Transverse colon (tissue), 4 donors: Measurements from ENCODE around the gene SLC4A4. TPM values are rescaled to one million over a fixed set of nuclear protein-coding genes. Genes with fewer than 3 reads are reported as not detected.

Experiments
- DNase-seq: peaks from one replicate; pipeline ENCODE4 v3.0.0-alpha.2; 2019
- H3K27ac ChIP-seq, 4 donors: fragments of 200-600 bp; sonication (generic); 2 replicates each; pipeline ENCODE4 v1.5.1; 2016 to 2018; ENCODE audit warnings: inconsistent platforms in 4 of 4
- H3K27me3 ChIP-seq: fragments of 200-600 bp; sonication (generic); 2 replicates; pipeline ENCODE4 v1.5.1; 2017; ENCODE audit warnings: inconsistent platforms
- H3K36me3 ChIP-seq, 4 donors: fragments of 200-600 bp; sonication (generic); 2 replicates each; pipeline ENCODE4 v1.5.1; 2017 to 2019; ENCODE audit warnings: inconsistent platforms in 4 of 4
- H3K4me1 ChIP-seq, 4 donors: fragments of 200-600 bp; sonication (generic); 2 replicates each; pipeline ENCODE4 v1.5.1; 2017 to 2020; ENCODE audit warnings: inconsistent platforms in 4 of 4
- H3K4me3 ChIP-seq, 4 donors: fragments of 200-600 bp; sonication (generic); 1 replicate in 1 of 4; 2 replicates in 3 of 4; pipeline versions ENCODE4 v1.5.1 to v1.6.1; 2017 to 2019; ENCODE audit warnings: inconsistent platforms in 4 of 4
- H3K9me3 ChIP-seq, 2 donors: fragments of 200-600 bp; sonication (generic); 2 replicates each; pipeline ENCODE4 v1.5.1; 2017 to 2019; ENCODE audit warnings: inconsistent platforms in 2 of 2
- EP300 ChIP-seq: sonication (generic); formaldehyde crosslinking; IDR thresholded peaks from one replicate; pipeline ENCODE4 v1.6.1; 2017; ENCODE audit warnings: antibody characterized with exemption, low read depth
- POLR2A ChIP-seq: fragments of 450-650 bp; IDR thresholded peaks from one replicate; pipeline ENCODE4 v1.6.1; 2016; ENCODE audit warnings: antibody characterized with exemption, mild to moderate bottlenecking, moderate library complexity
- POLR2AphosphoS5 ChIP-seq, 3 donors: sonication (generic); formaldehyde crosslinking; IDR thresholded peaks; one replicate each; pipeline ENCODE4 v1.6.1; 2016; ENCODE audit warnings: antibody characterized with exemption in 3 of 3
- whole genome bisulfite sequencing, 2 donors: methylation state at CpG; one replicate each; pipeline ENCODE4 v1.1.5; 2018; ENCODE audit warnings: low coverage in 1 of 2; 5-methylcytosine and 5-hydroxymethylcytosine counted together
- in situ Hi-C, 4 donors: fragments of 200-750 bp; cut with MboI; loops; one replicate each; pipeline versions ENCODE4 v1.15.0 to v1.15.1; 2017; ENCODE audit warnings: low sequenced_read_pairs in 3 of 4, low pct_ligation_motif_present in 1 of 4, low pct_unique_long_range_greater_than_20kb in 1 of 4
- intact Hi-C: fragments of 100-400 bp; cut with DNase I; formaldehyde crosslinking; loops from one replicate; pipeline ENCODE4 v1.15.1; 2023; ENCODE audit warnings: low total_unique reads
- total RNA-seq, 4 donors: library from RNA; depleted of rRNA; stranded (reverse); fragments of >200 nt; gene quantifications; one replicate each; pipeline ENCODE4 v1.1.0, GENCODE V29; 2016
- TF ChIP-seq, protein P1 (sequence below), 5 experiments: fragments of 200-600 bp in 3 of 5; fragments of 450-650 bp in 2 of 5; sonication (generic) in 3 of 5; IDR thresholded peaks; 1 replicate in 2 of 5; 2 replicates in 3 of 5; pipeline ENCODE4 v1.5.1; 2016 to 2017; ENCODE audit warnings: antibody characterized with exemption in 5 of 5, inconsistent platforms in 3 of 5, mild to moderate bottlenecking in 2 of 5, moderate library complexity in 1 of 5

SLC4A4 gene
- total RNA-seq, 4 donors from 2014 or later: 91.7 to 182 (median 134) TPM

DNA sequence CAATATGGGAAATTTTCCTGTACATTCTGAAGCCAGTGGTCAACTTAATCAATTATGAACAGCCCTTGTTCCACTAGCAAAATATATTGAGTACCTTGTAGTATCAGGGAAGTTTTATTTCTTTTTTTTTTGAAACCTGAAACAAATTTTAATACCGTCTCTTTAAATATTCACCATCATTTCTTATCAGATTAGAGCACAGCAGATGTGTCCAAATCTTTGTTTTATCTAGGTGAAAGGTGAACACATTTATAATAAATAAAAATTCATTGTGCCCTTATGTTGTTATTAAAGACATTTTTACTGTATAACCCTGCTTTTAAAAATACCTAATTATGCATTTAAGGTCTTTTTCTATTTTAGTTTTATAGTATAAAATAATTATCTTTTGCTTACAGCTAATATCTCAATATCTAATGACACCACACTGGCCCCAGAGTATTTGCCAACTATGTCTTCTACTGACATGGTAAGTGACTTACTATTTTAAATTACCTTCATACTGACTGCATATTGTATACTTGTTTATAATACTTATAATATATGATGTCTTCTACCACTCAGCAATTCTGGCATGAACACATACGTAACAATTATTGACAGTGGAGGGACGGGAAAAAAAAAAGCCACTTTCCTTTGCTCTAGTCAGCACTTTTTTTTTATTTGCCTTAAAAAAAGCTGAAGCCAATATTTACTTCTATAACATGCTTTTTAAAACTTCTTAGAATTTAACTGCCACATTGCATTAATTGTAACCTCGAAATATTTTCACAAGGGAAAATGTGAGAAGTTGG lies 147.9 kb downstream of the SLC4A4 start:
- no peak for DNase-seq
- 66 to 68% methylated on average over 4 of the region's 4 CpGs for WGBS, 2 donors
- intact Hi-C loops: no loop called here
- no peak overlapping the region for H3K27ac ChIP-seq
- no peaks in the 10 kb centered on the region for H3K27me3 ChIP-seq
- no peaks in the 10 kb centered on the region for H3K4me1 ChIP-seq
- no peaks in the 10 kb centered on the region for H3K36me3 ChIP-seq
- H3K4me3 ChIP-seq: no peak overlapping the region
- TF ChIP-seq POLR2AphosphoS5 (IDR thresholded peaks at IDR 0.05): no peak
- TF ChIP-seq EP300: no peak
- TF ChIP-seq, protein P1, sequence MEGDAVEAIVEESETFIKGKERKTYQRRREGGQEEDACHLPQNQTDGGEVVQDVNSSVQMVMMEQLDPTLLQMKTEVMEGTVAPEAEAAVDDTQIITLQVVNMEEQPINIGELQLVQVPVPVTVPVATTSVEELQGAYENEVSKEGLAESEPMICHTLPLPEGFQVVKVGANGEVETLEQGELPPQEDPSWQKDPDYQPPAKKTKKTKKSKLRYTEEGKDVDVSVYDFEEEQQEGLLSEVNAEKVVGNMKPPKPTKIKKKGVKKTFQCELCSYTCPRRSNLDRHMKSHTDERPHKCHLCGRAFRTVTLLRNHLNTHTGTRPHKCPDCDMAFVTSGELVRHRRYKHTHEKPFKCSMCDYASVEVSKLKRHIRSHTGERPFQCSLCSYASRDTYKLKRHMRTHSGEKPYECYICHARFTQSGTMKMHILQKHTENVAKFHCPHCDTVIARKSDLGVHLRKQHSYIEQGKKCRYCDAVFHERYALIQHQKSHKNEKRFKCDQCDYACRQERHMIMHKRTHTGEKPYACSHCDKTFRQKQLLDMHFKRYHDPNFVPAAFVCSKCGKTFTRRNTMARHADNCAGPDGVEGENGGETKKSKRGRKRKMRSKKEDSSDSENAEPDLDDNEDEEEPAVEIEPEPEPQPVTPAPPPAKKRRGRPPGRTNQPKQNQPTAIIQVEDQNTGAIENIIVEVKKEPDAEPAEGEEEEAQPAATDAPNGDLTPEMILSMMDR (IDR thresholded peaks at IDR 0.05): no peak
- TF ChIP-seq POLR2A: no peak
- in situ Hi-C loops: no loop called here
- no peaks in the 10 kb centered on the region for H3K9me3 ChIP-seq

- in situ Hi-C loops: no loop called here
- no peak for DNase-seq
- Histone ChIP-seq H3K27me3 (no peaks in the 10 kb centered on the region), H3K27ac (no peak overlapping the region), H3K36me3 (no peaks in the 10 kb centered on the region), H3K9me3 (no peaks in the 10 kb centered on the region), H3K4me1 (no peaks in the 10 kb centered on the region), H3K4me3 (no peak overlapping the region)
- 65 to 66% methylated on average over 4 of the region's 4 CpGs for WGBS, 2 donors
- no peak for TF ChIP-seq EP300
- TF ChIP-seq, protein P1 (IDR thresholded peaks at IDR 0.05): no peak
- TF ChIP-seq POLR2AphosphoS5 (IDR thresholded peaks at IDR 0.05): no peak
- no peak for TF ChIP-seq POLR2A
- intact Hi-C loops: no loop called here
Measured at GRCh38 chr4:71487344-71487920, 148.6 kb downstream of the SLC4A4 start.

DNA sequence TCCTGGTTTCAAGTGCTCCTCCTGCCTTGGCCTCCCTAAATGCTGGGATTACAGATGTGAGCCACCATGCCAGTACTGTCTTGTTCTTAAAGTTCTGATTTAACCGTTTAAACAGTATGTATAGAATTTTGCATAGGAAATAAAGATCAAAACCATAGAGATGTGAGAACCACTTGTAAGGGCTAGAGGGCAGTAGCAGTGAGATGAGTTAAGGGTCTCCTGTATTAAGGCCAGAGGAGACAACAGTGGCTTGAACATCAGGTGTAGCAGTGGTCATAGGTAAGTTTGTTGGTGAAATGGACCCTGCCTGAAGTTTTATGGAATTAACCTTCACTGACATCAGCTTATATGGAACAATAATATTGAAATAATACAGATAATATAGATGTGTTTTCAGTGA lies 155.7 kb downstream of the SLC4A4 start:
- Histone ChIP-seq H3K4me3 (no peak overlapping the region), H3K9me3 (no peaks in the 10 kb centered on the region), H3K27me3 (no peaks in the 10 kb centered on the region), H3K4me1 (peaks cover 0 to 3% (median 1%) of the 10 kb centered on the region in 4 donors), H3K27ac (no peak overlapping the region), H3K36me3 (no peaks in the 10 kb centered on the region)
- 60 to 67% methylated on average over 1 of the region's 1 CpG for WGBS, 2 donors
- intact Hi-C loops: no loop called here
- in situ Hi-C loops: no loop called here
- TF ChIP-seq POLR2A (no peak), EP300 (no peak), POLR2AphosphoS5 (IDR thresholded peaks at IDR 0.05) (no peak)
- TF ChIP-seq, protein P1 (IDR thresholded peaks at IDR 0.05): no peak
- DNase-seq: no peak

GRCh38 chr4:71495454-71495853 lies 156.6 kb downstream of the SLC4A4 start:
- DNase-seq: no peak
- TF ChIP-seq POLR2AphosphoS5 (IDR thresholded peaks at IDR 0.05) (no peak), POLR2A (no peak), EP300 (no peak)
- TF ChIP-seq, protein P1 (IDR thresholded peaks at IDR 0.05): no peak
- Histone ChIP-seq H3K36me3 (peaks cover 0 to 2% (median 0%) of the 10 kb centered on the region in 4 donors), H3K27ac (no peak overlapping the region), H3K4me3 (no peak overlapping the region), H3K27me3 (no peaks in the 10 kb centered on the region), H3K9me3 (no peaks in the 10 kb centered on the region), H3K4me1 (peaks cover 0 to 3% (median 1%) of the 10 kb centered on the region in 4 donors)
- in situ Hi-C loops (no loop called here), intact Hi-C loops (no loop called here)
